Natural killer cell (primary cell): Measurements from ENCODE around the gene NMT2. TPM values are rescaled to one million over a fixed set of nuclear protein-coding genes. Genes with fewer than 3 reads are reported as not detected.

Source experiments
- ATAC-seq, 3 donors: fragments of 150-1000 bp in 2 of 3; fragments of 200-7000 bp in 1 of 3; cut with Tn5 transposase; 1 replicate in 1 of 3; 2 replicates in 2 of 3; pipeline ENCODE4 v1.10.0; 2021; ENCODE audit warnings: mild to moderate bottlenecking in 2 of 3, moderate library complexity in 2 of 3
- DNase-seq, 2 donors: peaks; one replicate each; pipeline versions ENCODE4 v3.0.0 to v3.0.0-alpha.2; 2013 to 2021; ENCODE audit warnings: mixed read lengths in 1 of 2
- H3K27ac ChIP-seq: one replicate; pipeline ENCODE4 v1.5.1; 2013; ENCODE audit warnings: mild to moderate bottlenecking, low read length
- H3K27me3 ChIP-seq: one replicate; pipeline ENCODE4 v1.6.1; 2013; ENCODE audit warnings: low read length; ENCODE audit not compliant: control insufficient read depth, insufficient read depth
- H3K36me3 ChIP-seq: one replicate; pipeline ENCODE4 v1.6.1; 2013; ENCODE audit warnings: low read length; ENCODE audit not compliant: control insufficient read depth, insufficient read depth
- H3K4me1 ChIP-seq: one replicate; pipeline ENCODE4 v1.6.1; 2013; ENCODE audit warnings: low read length; ENCODE audit not compliant: control insufficient read depth, insufficient read depth
- H3K4me3 ChIP-seq: one replicate; pipeline ENCODE4 v1.5.1; 2013; ENCODE audit warnings: low read length
- H3K9me3 ChIP-seq: one replicate; pipeline ENCODE4 v1.6.1; 2013; ENCODE audit warnings: low read length; ENCODE audit not compliant: control insufficient read depth, insufficient read depth
- H3K27ac Mint-ChIP-seq, 2 donors: one replicate each; pipeline ENCODE4 v1.8.0; 2022; ENCODE audit warnings: mild to moderate bottlenecking in 2 of 2, mixed read lengths in 2 of 2, moderate library complexity in 1 of 2
- H3K27me3 Mint-ChIP-seq, 2 donors: one replicate each; pipeline ENCODE4 v1.8.0; 2022; ENCODE audit warnings: low read depth in 2 of 2, mixed read lengths in 2 of 2
- H3K36me3 Mint-ChIP-seq: one replicate; pipeline ENCODE4 v1.8.0; 2022; ENCODE audit warnings: mixed read lengths
- H3K4me1 Mint-ChIP-seq, 2 donors: one replicate each; pipeline ENCODE4 v1.8.0; 2022; ENCODE audit warnings: mixed read lengths in 2 of 2
- H3K4me3 Mint-ChIP-seq: one replicate; pipeline ENCODE4 v1.8.0; 2022; ENCODE audit warnings: mild to moderate bottlenecking, moderate library complexity, mixed read lengths
- H3K9me3 Mint-ChIP-seq, 2 donors: one replicate each; pipeline ENCODE4 v1.8.0; 2022; ENCODE audit warnings: mixed read lengths in 2 of 2
- CTCF ChIP-seq: fragments of 200-600 bp; IDR thresholded peaks from one replicate; pipeline ENCODE4 v1.8.0; 2022; ENCODE audit warnings: antibody characterized with exemption
- WGBS: methylation state at CpG from one replicate; pipeline ENCODE4 v1.1.7; 2013; ENCODE audit warnings: missing lambda C conversion rate; ENCODE audit not compliant: insufficient coverage; 5-methylcytosine and 5-hydroxymethylcytosine counted together
- intact Hi-C: fragments of 100-400 bp; cut with micrococcal nuclease; formaldehyde crosslinking; loops from one replicate; pipeline ENCODE4 v1.14.2; 2022
- total RNA-seq, 4 donors: library from RNA; stranded (reverse); fragments of 120-200 nt in 1 of 4; gene quantifications; one replicate each; pipeline versions ENCODE4 v1.2.3 to v1.2.4, GENCODE V29; 2013 to 2022

NMT2 gene
- total RNA-seq, 3 donors from 2014 or later (not counting 1 experiment from before 2014, with no cell fraction given) = 18.9 to 34.9 (median 28.8) TPM

- DNase-seq (no peak), ATAC-seq (no peak)
- H3K4me3 Mint-ChIP-seq = no peak overlapping the region
- no peaks in the 10 kb centered on the region for H3K36me3 ChIP-seq
- H3K27me3 Mint-ChIP-seq = no peaks in the 10 kb centered on the region
- no peak overlapping the region for H3K27ac ChIP-seq
- no peaks in the 10 kb centered on the region for H3K27me3 ChIP-seq
- intact Hi-C loops = no loop called here
- no peaks in the 10 kb centered on the region for H3K9me3 ChIP-seq
- H3K4me1 Mint-ChIP-seq = peaks cover 14 to 18% of the 10 kb centered on the region in 2 donors
- no peak for TF ChIP-seq CTCF
- H3K9me3 Mint-ChIP-seq = no peaks in the 10 kb centered on the region
- H3K27ac Mint-ChIP-seq = no peak overlapping the region
- H3K36me3 Mint-ChIP-seq = no peaks in the 10 kb centered on the region
- peaks cover 3% of the 10 kb centered on the region for H3K4me1 ChIP-seq
- H3K4me3 ChIP-seq = no peak overlapping the region
- 96% methylated on average over 10 of the region's 11 CpGs for WGBS
Observed at GRCh38 chr10:15183689-15184481, 15.4 kb upstream of the NMT2 start.

GRCh38 chr10:15182540-15183207 lies 14.2 kb upstream of the NMT2 start:
- H3K4me1 Mint-ChIP-seq = peaks cover 11% of the 10 kb centered on the region in 2 donors
- Histone ChIP-seq H3K36me3 (no peaks in the 10 kb centered on the region), H3K9me3 (no peaks in the 10 kb centered on the region), H3K4me1 (no peaks in the 10 kb centered on the region), H3K27ac (no peak overlapping the region), H3K4me3 (no peak overlapping the region), H3K27me3 (no peaks in the 10 kb centered on the region)
- H3K4me3 Mint-ChIP-seq = no peak overlapping the region
- 94% methylated on average over 7 of the region's 8 CpGs for WGBS
- no peak overlapping the region for H3K27ac Mint-ChIP-seq
- intact Hi-C loops = no loop called here
- DNase-seq (no peak), ATAC-seq (no peak)
- no peaks in the 10 kb centered on the region for H3K9me3 Mint-ChIP-seq
- TF ChIP-seq CTCF = no peak
- H3K27me3 Mint-ChIP-seq = no peaks in the 10 kb centered on the region
- no peaks in the 10 kb centered on the region for H3K36me3 Mint-ChIP-seq

GRCh38 chr10:15181576-15182156 lies 13.2 kb upstream of the NMT2 start:
- Mint-ChIP-seq H3K9me3 (no peaks in the 10 kb centered on the region), H3K27ac (no peak overlapping the region), H3K4me3 (no peak overlapping the region), H3K27me3 (no peaks in the 10 kb centered on the region), H3K36me3 (no peaks in the 10 kb centered on the region), H3K4me1 (peaks cover 9 to 11% of the 10 kb centered on the region in 2 donors)
- Histone ChIP-seq H3K36me3 (no peaks in the 10 kb centered on the region), H3K9me3 (no peaks in the 10 kb centered on the region), H3K27me3 (no peaks in the 10 kb centered on the region), H3K4me3 (no peak overlapping the region), H3K4me1 (no peaks in the 10 kb centered on the region), H3K27ac (no peak overlapping the region)
- DNase-seq (no peak), ATAC-seq (no peak)
- intact Hi-C loops = no loop called here
- no peak for TF ChIP-seq CTCF
- 86% methylated on average over 2 of the region's 2 CpGs for WGBS
